GM19438 (cell line): ENCODE results near the gene BICRAL.
"Not testable (repeated sequence)": the region's sequence is repeated elsewhere in the genome, so short reads cannot be mapped to it uniquely, and the experiment has no call there.

Source experiments
- ATAC-seq: cut with Tn5 transposase; IDR thresholded peaks from one replicate; pipeline ENCODE4 v1.9.1; 2021; ENCODE audit warnings: low read depth; ENCODE audit not compliant: unreplicated experiment

Gene BICRAL

DNA sequence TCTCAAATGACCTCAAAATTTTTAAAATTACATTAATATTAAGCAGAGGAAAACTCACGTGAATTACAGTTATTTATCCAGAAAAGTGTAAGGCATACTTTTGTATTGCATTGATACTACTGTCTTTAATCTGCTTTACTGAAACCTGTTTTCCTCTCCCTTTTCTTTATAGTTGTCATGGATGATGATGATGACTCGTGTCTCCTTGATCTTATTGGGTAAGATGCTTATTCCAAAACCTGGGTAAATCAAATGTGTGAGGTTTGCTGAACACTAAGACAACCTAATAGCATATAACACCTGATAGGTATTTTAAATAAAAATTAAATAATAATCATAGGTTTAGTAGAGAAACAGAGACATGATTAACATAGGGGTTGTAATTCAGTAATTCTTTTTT is 40.0 kb downstream of the BICRAL start:
- ATAC-seq: no peak

GRCh38 chr6:42829561-42830092 is 47.8 kb downstream of the BICRAL start:
- ATAC-seq: no peak

- ATAC-seq: no peak
These were observed 49.4 kb downstream of the BICRAL start for GRCh38 chr6:42831237-42831636.

DNA sequence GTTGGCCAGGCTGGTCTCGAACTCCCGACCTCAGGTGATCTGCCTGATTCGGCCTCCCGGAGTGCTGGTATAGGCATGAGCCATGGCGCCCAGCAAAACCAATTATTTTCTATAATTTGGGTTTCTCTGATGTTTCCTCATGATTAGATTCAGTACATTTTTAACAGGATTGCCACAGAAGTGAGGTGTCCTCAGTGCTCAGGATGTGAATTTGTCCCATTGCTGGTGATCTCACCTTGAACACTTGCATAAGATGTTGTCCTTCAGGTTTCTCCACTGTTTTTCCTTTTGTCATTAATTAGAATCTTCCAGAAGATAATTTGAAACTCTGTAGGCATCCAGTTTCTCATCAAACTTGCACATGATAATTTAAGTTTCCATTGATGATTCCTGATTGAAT is 52.2 kb downstream of the BICRAL start:
- no peak for ATAC-seq

DNA sequence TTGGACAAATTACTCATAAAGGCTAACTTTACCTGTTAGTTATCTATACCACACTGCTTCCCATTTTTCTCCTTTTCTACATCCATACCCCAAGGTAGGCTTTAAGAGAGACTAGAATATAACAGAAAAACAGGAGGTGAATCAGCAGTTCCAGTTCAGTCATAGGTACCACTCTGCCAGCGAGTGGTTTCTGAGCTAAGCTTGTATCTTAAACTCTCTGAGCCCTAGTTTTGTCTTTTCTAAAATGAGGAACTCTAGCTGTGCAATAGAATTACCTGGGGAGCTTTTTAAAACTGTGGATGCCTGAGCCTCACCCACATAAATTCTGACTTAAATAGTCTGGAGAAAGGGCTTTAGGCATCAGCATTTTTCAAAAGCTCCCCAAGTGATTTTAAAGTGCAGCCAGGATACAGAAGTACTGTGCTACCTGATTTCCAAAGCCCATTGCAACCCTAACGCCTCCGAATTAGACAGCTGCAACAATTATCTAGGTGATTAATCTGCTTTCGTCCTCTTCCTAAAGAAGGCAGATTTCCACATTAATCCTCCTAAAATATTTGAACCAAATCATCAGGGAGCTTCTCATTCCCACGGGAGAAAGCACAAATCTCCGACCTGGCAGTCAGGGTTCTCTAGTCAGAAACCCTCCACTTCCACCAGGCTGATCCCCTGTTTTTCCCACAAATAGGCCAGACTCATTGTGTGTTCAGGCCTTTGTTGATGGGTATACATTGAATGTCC is 60.2 kb downstream of the BICRAL start:
- no peak for ATAC-seq

DNA sequence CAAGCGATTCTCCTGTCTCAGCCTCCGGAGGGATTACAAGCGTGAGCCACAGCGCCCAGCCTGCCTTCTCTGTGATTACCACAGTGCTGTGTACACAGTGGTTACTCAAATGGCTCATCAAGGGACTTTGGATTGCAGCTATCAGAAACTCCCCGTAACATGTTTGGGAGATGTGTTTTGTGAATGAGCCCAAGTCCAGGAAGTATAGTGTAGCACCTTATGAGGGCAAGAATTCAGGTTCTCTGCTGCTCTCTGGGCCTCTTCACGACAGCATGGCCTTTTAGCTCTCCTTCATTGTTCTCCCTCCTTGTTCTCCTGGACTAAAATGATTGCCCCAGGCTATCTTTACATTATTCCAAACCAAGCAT is 63.5 kb downstream of the BICRAL start:
- no peak for ATAC-seq

DNA sequence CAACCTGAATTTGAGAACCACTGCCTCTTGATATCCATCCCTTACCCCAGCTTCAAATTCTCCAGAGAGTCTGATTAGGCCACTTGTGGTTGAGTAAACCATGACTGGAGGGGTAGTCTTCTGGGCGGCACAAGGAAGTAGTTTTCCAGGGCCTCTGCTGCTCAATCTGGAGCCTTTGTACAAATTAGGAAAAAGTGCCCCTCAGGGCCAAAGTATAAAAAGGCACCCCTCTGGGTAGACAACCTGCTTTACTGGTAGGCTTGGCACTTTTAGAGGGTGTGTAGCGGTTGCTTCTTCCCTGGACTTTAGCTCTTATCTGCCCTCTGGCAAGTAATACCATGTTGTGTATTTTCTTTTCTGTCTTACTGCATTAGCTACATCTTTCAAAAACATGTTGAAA is 64.7 kb downstream of the BICRAL start:
- no peak for ATAC-seq

DNA sequence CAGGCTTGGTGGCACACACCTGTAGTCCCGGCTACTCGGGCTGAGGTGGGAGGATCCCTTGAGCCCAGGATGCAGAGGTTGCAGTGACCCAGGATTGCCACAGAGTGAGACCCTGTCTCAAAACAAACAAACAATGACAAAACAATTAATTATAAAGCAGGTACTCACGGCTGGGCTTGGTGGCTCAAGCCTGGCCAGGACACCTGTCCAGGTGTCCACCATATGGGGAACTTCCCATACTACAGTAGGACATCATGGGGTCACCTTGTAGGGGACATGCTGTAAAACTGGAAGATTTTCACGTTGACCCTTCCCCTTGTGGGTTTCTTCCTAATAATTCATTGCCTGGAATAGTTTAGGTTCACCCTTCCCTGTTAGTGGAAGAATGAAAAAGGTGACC is 66.8 kb downstream of the BICRAL start:
- ATAC-seq: no peak

- no peak for ATAC-seq
These were observed 69.7 kb downstream of the BICRAL start for GRCh38 chr6:42851599-42851998.

GRCh38 chr6:42860036-42860435 is 78.2 kb downstream of the BICRAL start:
- no peak for ATAC-seq

DNA sequence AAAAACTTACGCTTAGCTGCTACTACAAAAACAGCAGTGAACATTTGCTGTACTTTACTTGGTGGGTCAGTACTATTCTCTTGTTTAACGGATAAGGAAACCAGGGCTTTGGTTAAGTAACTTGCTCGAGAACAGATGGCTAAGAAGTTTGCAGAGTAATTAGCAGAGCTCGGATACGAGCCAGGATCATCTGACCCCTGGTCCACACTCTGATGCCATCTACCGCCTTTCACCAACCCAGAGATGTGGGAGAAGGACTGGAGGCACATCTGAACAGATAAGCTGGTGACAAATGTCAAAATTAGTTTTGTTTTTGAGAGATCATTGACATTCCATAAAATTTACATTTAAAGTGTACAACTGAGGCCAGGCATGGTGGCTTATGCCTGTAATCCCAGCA is 78.6 kb downstream of the BICRAL start:
- ATAC-seq: no peak

- ATAC-seq: no peak
These were observed 82.8 kb downstream of the BICRAL start for GRCh38 chr6:42864602-42865001.

DNA sequence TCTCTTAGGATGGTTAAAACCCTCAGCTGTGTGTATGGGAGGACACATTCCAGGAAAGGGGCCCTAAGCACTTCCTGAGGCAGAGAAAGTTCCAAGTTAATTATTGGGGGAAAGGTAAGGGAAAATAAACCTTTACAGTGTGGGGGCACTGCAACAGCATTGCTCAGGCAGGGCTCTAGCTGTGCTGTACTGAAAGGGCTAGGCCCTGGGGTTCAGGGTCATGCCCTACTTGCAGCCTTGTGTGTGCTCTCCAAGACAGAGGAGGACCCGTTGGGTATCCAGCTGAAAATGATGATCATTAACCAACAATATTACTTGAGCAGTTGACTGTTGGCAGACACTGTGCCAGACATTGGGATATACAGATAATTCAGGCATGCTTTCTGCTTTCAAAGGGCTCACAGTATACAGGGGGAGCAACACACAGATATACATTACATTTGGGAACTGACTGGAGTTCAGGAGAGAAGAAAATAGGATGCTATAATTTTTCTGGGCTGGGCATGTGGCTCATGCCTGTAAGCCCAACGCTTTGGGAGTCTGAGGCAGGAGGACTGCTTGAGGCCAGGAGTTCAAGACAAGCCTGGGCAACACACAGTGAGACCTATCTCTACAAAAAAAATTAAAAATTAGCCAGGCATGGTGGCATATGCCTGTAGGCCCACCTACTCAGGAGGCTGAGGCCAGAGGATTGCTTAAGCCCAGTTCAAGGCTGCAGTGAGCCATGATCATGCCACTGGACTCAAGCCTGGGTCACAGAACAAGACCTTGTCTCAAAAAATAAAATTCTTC is 88.5 kb downstream of the BICRAL start:
- no peak for ATAC-seq

DNA sequence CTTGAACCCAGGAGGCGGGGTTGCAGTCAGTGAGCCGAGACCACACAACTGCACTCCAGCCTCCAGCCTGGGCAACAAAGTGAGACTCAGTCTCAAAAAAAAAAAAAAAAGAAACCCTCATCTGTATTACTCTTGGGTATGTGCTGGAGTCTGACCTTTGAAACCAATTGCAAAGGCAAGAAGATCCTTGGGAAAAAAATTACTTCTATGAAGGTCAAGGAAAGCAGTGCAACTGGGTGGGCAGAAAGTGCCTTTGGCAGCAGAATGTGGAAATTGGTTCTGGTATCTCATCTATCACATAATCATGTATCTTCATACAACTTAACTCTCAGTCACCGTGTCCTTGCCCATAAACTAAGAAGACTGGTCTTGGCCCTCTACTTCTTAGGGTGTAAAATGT is 89.9 kb downstream of the BICRAL start:
- ATAC-seq: no peak

DNA sequence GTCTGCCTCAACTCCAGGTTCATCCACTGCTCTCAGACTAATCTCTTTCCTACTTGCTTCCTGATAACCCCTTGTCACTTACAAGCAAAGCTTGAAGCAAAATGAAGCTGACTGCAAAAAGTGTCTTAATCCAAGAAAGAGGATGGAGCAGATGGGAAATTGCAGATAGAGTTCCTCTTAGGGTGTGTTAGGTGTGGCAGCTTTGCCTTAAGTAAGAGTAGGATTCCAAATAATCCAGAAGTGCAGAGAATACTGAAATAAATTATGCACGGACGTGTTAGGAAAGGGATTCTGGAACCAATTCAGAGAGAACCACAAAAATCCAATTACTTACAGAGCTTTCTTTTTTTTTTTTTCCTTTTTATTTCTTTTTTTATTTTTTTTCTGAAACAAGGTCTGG is 91.5 kb downstream of the BICRAL start:
- ATAC-seq: no peak

- no peak for ATAC-seq
These were observed 95.8 kb downstream of the BICRAL start for GRCh38 chr6:42877695-42878094.

DNA sequence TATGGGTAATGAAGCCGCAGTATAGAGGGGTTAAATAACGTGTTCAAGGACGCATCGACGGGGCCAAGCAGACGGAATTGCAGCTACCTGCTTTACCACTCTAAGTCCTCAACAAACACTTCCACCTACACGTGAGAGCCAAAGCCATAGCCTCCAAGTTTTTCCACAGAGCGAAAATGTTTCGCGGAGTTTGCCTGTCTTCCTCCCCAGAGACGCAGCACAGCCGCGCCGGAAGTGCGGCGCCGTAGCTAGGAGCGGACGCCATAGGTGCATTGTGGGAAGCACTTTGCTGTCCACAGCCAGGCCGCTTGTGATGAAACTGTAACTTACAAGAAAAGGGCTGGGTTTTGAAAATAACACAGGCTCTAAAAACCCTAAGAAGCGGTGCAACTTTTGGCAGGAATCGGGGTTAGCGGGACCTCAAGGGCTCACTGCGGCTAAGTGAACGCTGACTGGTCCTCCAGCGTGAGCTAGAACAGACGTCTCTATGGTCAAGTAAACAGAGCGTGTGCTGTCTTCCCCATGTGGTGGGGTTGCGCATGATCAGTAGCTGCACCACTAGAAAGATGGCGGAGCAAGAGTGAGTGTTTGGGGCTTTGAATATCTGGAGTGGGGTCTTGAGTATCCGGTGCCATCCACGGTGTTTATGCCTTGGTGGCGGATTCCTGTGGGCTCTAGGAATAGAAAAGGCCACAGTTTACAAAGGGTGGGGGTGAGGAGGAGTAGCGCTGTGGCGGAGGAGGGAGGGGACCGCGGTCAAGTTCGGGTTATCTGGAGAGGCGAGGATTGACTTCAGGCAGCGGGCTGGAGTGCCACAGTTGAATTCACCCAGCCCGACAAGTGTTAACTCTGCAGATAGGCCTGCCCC is 97.8 kb downstream of the BICRAL start, which contains the start of gene RPL7L1:
TSS of gene RPL7L1 (plus strand) at position 245 of the 868 bp plus-strand sequence. CDS start at position 540, 295 bp downstream.
- peak; percentile 94 for ATAC-seq

GRCh38 chr6:42880240-42880817 is 98.5 kb downstream of the BICRAL start:
- not testable (repeated sequence) for ATAC-seq

DNA sequence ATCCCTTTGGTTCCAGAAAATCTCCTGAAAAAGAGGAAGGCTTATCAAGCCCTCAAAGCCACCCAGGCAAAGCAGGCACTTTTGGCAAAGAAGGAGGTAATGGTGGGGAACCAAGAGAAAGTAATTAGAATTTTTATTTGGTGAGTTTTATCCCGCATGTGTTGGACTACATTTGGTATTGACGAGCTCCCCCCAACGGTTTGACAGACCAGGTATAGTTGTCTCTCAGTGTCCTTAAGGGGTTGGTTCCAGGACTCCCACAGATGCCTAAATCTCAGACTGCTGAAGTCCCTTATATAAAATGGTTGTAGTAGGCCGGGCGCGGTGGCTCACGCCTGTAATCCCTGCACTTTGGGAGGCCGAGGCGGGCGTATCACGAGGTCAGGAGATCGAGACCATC is 99.0 kb downstream of the BICRAL start:
- not testable (repeated sequence) for ATAC-seq

DNA sequence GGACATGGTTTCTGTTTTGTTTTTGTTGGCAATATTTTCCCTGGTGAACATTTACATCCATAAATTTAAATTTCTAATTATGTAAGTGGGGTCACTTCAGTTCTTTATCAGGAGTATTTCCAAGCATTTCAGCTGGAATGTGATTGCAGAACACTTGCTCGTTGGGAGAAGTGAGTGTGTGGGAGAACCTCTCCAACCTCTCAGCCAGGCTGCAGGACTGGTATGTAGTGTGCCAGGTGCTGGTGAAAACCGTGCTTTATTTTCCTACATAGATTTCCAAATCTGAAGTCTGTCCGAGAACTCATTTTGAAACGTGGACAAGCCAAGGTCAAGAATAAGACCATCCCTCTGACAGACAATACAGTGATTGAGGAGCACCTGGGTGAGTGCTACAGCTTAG is 103.8 kb downstream of the BICRAL start:
- ATAC-seq: no peak
